ENCODE measurements around the gene MED12. TPM values are rescaled to one million over a fixed set of nuclear protein-coding genes. Genes with fewer than 3 reads are reported as not detected.

Gene MED12
- polyA plus RNA-seq, 3 donors = 2.4 to 17.8 (median 5.0) TPM

- no peak overlapping the region for H3K4me3 Mint-ChIP-seq
- TF ChIP-seq, protein P1, sequence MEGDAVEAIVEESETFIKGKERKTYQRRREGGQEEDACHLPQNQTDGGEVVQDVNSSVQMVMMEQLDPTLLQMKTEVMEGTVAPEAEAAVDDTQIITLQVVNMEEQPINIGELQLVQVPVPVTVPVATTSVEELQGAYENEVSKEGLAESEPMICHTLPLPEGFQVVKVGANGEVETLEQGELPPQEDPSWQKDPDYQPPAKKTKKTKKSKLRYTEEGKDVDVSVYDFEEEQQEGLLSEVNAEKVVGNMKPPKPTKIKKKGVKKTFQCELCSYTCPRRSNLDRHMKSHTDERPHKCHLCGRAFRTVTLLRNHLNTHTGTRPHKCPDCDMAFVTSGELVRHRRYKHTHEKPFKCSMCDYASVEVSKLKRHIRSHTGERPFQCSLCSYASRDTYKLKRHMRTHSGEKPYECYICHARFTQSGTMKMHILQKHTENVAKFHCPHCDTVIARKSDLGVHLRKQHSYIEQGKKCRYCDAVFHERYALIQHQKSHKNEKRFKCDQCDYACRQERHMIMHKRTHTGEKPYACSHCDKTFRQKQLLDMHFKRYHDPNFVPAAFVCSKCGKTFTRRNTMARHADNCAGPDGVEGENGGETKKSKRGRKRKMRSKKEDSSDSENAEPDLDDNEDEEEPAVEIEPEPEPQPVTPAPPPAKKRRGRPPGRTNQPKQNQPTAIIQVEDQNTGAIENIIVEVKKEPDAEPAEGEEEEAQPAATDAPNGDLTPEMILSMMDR (IDR thresholded peaks at IDR 0.05) = no peak
- Histone ChIP-seq H3K4me3 (replicated peaks in 1 of 3; ENCODE audit: low read depth in 2 of 3, low read length in 3 of 3) (no peak overlapping the region), H3K27me3 (ENCODE audit: control insufficient read depth in 2 of 2, insufficient read depth in 2 of 2, low read length in 2 of 2) (no peaks in the 10 kb centered on the region), H4K20me1 (ENCODE audit: insufficient read depth, low read length) (no peaks in the 10 kb centered on the region), H3K9me3 (replicated peaks in 1 of 2; ENCODE audit: control insufficient read depth in 1 of 2, insufficient read depth in 1 of 2, low read length in 2 of 2) (no peaks in the 10 kb centered on the region), H3K4me2 (replicated peaks; ENCODE audit: extremely low read depth, low read length, poor library complexity, severe bottlenecking) (no peak overlapping the region), H3K9ac (ENCODE audit: insufficient read depth, low read length, poor library complexity, severe bottlenecking) (no peak overlapping the region), H3K4me1 (ENCODE audit: control insufficient read depth in 1 of 2, insufficient read depth in 2 of 2, low read length in 2 of 2) (peaks cover 14 to 25% of the 10 kb centered on the region in 2 donors), H2AFZ (ENCODE audit: insufficient read depth, low read depth, low read length, poor library complexity, severe bottlenecking) (no peak overlapping the region), H3K27ac (ENCODE audit: low read depth in 1 of 2, low read length in 2 of 2) (no peak overlapping the region), H3K79me2 (ENCODE audit: insufficient read depth, low read length) (no peaks in the 10 kb centered on the region), H3K36me3 (replicated peaks in 1 of 2; ENCODE audit: control insufficient read depth in 1 of 2, insufficient read depth in 2 of 2, low read length in 2 of 2) (peaks cover 5 to 9% of the 10 kb centered on the region in 2 donors)
- peaks cover 0 to 2% (median 1%) of the 10 kb centered on the region in 3 donors for H3K27me3 Mint-ChIP-seq (ENCODE audit: low read depth in 3 of 3)
- intact Hi-C loops (cut with micrococcal nuclease) = no loop called here
- H3K27ac Mint-ChIP-seq = peak overlapping the region in 1 of 7 donors; percentile 75
- no peak for DNase-seq
- no peaks in the 10 kb centered on the region for H3K9me3 Mint-ChIP-seq
- 100% methylated on average over 1 of the region's 7 CpGs for WGBS (ENCODE audit: insufficient coverage)
- H3K36me3 Mint-ChIP-seq = peaks cover 15 to 25% of the 10 kb centered on the region in 2 donors
- peaks cover 27% of the 10 kb centered on the region for H3K4me1 Mint-ChIP-seq
These were observed 33.0 kb downstream of the MED12 start for GRCh38 chrX:71151366-71151765.

DNA sequence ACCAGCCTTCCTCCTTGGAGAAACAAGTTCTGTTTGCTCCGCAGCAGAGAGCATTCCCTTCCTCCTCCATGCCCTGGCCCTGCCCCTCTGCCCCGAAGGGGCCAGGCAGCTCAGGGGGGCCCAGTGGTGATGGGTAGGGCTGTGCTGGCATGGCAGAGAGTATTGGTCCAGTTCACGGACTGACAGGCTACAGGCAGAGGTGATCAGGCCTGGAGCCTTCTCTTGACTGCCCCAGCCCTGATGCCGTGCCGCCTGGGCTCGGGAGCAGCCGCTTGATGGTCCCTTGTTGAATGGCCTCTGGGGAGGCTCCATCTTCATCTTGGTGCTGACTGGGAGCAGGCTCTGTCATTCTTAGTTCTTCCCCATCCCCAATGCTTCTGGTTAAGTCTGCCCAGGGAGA is 35.8 kb downstream of the MED12 start:
- Histone ChIP-seq H3K27me3 (ENCODE audit: control insufficient read depth in 2 of 2, insufficient read depth in 2 of 2, low read length in 2 of 2) (no peaks in the 10 kb centered on the region), H3K79me2 (ENCODE audit: insufficient read depth, low read length) (no peaks in the 10 kb centered on the region), H3K9me3 (replicated peaks in 1 of 2; ENCODE audit: control insufficient read depth in 1 of 2, insufficient read depth in 1 of 2, low read length in 2 of 2) (no peaks in the 10 kb centered on the region), H3K9ac (ENCODE audit: insufficient read depth, low read length, poor library complexity, severe bottlenecking) (no peak overlapping the region), H3K27ac (ENCODE audit: low read depth in 1 of 2, low read length in 2 of 2) (no peak overlapping the region), H2AFZ (ENCODE audit: insufficient read depth, low read depth, low read length, poor library complexity, severe bottlenecking) (no peak overlapping the region), H3K4me3 (replicated peaks in 1 of 3; ENCODE audit: low read depth in 2 of 3, low read length in 3 of 3) (no peak overlapping the region), H4K20me1 (ENCODE audit: insufficient read depth, low read length) (no peaks in the 10 kb centered on the region), H3K4me1 (ENCODE audit: control insufficient read depth in 1 of 2, insufficient read depth in 2 of 2, low read length in 2 of 2) (peaks cover 0 to 10% of the 10 kb centered on the region in 2 donors), H3K4me2 (replicated peaks; ENCODE audit: extremely low read depth, low read length, poor library complexity, severe bottlenecking) (no peak overlapping the region), H3K36me3 (replicated peaks in 1 of 2; ENCODE audit: control insufficient read depth in 1 of 2, insufficient read depth in 2 of 2, low read length in 2 of 2) (peaks cover 5 to 9% of the 10 kb centered on the region in 2 donors)
- no peaks in the 10 kb centered on the region for H3K9me3 Mint-ChIP-seq
- H3K36me3 Mint-ChIP-seq = peaks cover 17 to 28% of the 10 kb centered on the region in 2 donors
- 100% methylated on average over 2 of the region's 7 CpGs for WGBS (ENCODE audit: insufficient coverage)
- intact Hi-C loops (cut with micrococcal nuclease) = no loop called here
- peaks cover 0 to 2% (median 1%) of the 10 kb centered on the region in 3 donors for H3K27me3 Mint-ChIP-seq (ENCODE audit: low read depth in 3 of 3)
- DNase-seq = no peak
- H3K27ac Mint-ChIP-seq = no peak overlapping the region
- H3K4me3 Mint-ChIP-seq = no peak overlapping the region
- TF ChIP-seq, protein P1 (IDR thresholded peaks at IDR 0.05) = no peak
- H3K4me1 Mint-ChIP-seq = peaks cover 14% of the 10 kb centered on the region
